GM19043 (cell line): Measurements from ENCODE around the gene RAB3IL1.

ENCODE experiments used
- ATAC-seq: cut with Tn5 transposase; IDR thresholded peaks from one replicate; pipeline ENCODE4 v1.9.1; 2021; ENCODE audit warnings: low read depth; ENCODE audit not compliant: unreplicated experiment

The RAB3IL1 gene

DNA sequence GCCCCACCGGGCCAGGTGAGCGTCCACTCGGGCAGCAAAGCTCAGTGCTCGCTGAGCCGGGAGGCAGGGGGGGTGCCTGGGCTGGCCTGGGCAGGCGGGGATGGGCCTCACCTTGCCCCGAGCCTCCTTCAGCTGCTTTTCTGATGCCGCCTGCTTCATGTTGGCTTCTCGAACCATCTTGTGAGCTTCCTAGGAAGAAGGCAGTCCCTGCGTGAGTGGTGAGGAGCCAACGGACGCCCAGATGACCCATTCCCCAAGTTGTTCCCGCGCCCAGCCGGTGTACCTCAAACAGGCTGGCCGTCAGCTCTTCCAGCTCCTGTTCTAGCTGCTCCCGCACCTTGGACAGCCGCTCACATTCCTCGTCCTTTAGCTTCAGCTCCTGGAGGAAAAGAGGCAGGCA, 10.1 kb downstream of the RAB3IL1 start:
- ATAC-seq, result no peak

DNA sequence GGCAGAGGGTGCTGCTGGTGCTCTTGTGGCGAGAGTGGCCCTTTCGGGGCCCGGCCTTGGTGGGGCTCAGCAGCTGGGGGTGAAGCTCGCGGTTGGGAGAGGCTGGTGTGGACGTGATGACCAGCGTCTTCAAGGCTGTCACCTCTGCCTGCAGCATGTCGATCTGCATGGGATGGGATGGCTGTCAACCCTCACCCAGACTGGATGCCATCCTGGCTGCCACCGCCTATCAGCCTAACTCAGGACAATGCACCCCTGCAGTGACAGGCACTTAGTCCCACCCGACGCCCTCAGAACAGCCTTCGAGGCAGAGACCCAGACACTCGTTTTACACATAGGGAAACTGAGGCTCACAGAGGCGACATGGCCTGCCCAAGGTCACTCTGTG, 10.8 kb downstream of the RAB3IL1 start:
- ATAC-seq, result no peak

GRCh38 chr11:61905801-61906521, 11.4 kb downstream of the RAB3IL1 start:
- ATAC-seq, result no peak

DNA sequence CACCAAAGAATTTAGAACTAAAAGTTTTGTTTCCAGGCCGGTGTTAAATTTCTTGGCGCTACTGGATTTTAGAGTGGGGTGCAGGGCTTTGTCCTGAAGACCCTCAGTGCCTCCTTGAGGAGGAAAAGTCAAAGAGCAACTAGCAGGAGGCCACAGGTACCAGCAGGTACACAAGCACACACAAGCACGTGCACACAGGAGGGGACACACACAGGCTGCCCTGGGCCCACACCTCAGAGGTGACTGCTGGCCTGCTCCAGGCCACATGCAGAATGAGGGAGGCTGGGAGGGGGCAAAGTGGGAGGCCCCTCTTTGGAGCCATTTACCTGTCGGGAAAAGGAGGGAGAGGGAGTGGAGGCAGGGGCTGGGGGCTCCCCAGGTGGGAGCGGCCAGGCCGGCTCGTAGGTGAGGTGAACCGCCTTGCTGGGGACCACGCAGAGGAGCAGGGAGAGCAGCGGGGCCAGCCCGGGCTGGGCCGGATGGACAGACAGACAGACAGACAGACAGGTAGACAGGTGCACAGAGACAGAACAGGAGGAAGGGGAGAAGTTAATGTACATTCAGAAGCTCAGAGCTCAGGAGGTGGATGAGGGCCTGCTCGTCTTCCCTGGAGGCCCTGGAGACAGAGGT, 12.2 kb downstream of the RAB3IL1 start:
- no peak for ATAC-seq

- no peak for ATAC-seq
Measured at GRCh38 chr11:61904539-61905048, 12.8 kb downstream of the RAB3IL1 start.

- no peak for ATAC-seq
Measured at GRCh38 chr11:61903845-61904244, 13.5 kb downstream of the RAB3IL1 start.

GRCh38 chr11:61902313-61902712, 15.1 kb downstream of the RAB3IL1 start:
- no peak for ATAC-seq

DNA sequence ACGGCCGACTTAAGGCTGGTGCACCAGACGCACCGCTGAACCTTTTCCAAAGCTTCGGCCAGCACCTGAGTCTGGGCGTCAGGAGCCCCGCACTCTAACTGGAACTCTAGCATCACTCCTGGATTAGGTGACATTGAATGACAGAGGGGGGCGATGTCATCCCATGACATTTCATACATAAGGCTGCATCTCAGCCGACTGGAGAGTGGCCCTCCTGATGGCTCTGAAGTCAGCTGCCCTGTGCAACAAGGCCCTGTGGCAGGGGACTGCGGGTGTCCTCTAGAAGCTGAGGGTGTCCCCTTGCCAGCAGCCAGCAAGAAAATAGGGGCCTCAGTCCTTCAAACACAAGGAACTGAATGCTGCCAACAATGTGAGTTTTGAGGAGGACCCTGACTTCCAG, 16.0 kb downstream of the RAB3IL1 start:
- ATAC-seq, result no peak

DNA sequence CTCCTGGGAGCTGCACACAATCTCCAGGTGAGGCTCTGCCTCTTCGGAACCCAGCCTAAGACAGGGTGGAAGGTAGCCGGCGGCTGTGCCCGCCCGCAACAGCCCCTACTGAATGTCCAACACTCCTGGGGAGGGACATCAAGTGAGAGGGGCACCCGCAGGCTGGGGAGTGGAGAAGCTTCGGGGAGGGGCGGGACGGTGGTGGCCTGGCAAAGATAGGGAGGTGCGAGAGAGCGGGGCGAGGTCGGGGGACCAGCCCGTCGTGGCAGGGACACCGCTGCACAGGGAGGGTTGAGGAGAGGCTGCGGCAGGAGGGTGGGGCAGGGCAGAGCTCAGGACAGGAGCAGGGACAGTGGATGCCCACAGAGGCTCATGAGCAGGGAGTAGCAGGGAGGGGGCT, 17.1 kb downstream of the RAB3IL1 start:
- ATAC-seq, result no peak

DNA sequence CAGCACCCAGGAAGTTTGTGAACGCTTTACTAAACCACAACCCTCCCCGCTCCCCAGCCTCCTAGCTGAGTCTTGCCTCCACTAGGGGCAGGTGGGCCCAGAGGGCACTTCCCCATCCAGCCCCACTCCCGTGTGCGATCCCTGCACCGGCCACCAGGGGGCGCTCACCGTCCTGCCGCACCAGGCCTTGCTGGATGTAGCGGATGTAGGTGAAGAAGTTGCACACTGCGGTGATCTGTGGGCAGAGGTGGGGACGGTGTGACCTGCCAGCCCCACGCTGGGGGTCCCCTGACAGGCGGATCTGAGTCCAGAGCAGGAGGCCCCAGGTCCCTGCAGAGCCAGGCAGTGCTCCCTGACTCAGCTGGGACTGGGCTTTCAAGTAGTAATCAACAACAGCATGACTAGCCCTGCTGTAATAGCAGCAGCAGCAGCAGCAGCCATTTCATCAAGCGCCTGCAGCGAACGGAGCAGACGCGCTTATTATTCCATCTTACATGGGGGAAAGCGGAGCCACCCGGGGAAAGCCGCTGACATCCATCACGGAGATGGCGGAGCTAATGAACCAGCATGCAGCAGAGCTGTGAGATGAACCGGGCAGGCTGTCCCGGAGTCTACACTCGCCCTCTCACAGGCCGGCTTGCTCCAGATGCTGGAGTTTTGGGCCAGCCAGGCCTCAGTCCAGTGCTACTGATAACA, 18.1 kb downstream of the RAB3IL1 start:
- no peak for ATAC-seq

- ATAC-seq, result no peak
Measured at GRCh38 chr11:61898247-61898582, 19.2 kb downstream of the RAB3IL1 start.

GRCh38 chr11:61897387-61898246, 19.7 kb downstream of the RAB3IL1 start:
- peak; percentile 47 for ATAC-seq

GRCh38 chr11:61896665-61897386, 20.5 kb downstream of the RAB3IL1 start:
- no peak for ATAC-seq

GRCh38 chr11:61895718-61896059, 21.7 kb downstream of the RAB3IL1 start:
- no peak for ATAC-seq

DNA sequence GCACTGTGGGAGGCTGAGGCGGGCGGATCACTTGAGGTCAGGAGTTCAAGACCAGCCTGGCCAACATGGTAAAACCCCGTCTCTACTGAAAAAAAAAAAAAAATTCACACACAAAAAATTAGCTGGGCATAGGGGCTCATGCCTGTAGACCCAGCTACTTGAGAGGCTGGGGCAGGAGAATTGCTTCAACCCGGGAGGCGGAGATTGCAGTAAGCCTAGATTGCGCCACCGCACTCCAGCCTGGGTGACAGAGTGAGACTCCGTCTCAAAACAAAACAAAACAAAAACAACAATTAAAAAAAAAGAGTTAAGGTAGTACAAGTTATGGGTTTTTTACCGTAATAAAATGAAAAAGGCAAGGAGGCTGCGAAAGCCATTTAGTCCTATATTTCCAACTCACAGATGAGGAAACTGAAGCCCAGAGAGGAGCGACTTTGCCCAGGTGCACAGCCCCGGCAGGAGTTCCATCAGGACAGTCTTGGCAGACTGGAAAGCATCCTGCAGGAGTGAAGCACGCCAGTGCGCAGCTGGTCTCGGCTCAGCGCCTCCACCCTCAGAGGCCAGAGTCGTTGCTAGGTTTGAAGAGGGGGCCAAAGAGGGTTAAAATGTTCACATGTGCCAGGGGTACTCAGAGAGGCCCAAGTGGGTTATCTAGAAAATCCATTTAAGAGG, 22.2 kb downstream of the RAB3IL1 start:
- no peak for ATAC-seq

DNA sequence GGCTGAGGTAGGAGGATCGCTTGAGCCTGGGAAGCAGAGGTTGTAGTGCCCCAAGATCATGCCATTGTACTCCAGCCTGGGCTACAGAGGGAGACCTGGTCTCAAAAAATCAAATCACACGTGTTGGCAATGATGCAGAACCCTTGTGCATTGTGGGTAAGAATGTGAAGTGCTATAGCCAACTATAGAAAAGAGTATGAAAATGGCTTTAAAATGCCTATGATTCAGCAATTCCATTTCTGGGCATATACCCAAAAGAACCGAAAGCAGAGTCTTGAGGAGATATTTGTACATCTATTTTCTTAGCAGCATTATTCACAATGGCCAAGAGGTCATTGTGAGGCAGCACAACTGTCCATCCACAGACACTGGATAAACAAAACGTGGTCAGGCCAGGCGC, 23.4 kb downstream of the RAB3IL1 start:
- no peak for ATAC-seq

GRCh38 chr11:61892085-61892370, 25.3 kb downstream of the RAB3IL1 start:
- no peak for ATAC-seq

DNA sequence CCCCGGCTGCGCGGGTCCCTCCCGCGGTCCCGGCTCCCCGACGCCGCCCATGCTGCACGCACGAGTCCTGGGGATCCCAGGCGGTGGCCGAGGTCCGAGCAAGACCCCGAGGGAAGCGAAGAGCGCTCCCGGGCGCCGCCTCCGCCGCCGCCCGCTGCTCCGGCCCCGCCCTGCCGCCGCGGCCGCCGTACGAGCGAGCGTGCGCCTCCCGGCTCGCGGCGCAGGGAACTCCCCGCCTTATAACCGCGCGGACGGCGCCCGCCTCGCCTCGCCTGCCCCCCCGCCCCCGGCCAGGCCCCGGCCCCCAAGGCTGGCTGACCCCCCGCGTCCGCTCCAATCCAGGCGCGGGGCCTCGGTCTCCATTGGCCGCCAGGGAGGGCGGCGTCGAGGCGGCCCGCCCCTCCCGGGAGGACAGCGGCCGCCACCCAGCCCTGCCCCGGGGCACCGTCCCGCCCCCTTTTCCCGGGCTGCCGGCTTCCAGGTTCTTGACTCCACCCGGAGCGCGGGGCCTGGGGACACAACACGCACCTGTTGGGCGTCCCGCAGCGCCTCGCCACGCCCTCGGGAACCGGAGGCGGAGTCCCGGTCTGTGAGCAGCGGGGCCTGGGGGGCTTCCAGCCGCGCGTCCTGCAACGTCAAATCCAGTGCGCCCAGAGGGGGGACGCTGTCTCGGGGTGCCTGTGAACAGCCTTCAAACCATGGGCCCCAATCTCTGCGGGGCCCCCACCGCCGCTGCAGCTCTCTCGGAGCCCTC, 25.9 kb downstream of the RAB3IL1 start, which contains the start of gene FADS3:
Gene FADS3 (minus strand): TSS at position 215 of the 754 bp plus-strand sequence. CDS start 164 bp downstream, at position 51.
- peak; percentile 46 for ATAC-seq
